ENCODE data around the gene TTLL10. TPM values are rescaled to one million over a fixed set of nuclear protein-coding genes. Genes with fewer than 3 reads are reported as not detected.

TTLL10 gene
- total RNA-seq, 2 experiments from 2014 or later, result not detected

GRCh38 chr1:1211541-1212441 lies 38.1 kb downstream of the TTLL10 start:
- ATAC-seq (no peak), DNase-seq (no peak)
- H3K27me3 Mint-ChIP-seq, result no peaks in the 10 kb centered on the region
- H3K4me1 Mint-ChIP-seq (ENCODE audit: low read depth), result peaks cover 52% of the 10 kb centered on the region
- intact Hi-C loops (cut with micrococcal nuclease), result no loop called here
- ChIA-PET POLR2A (interaction anchor here (0.9 to 8.4 kb wide), 3 partner anchors 9 to 22 kb away, joined by 4 to 64 read pairs (median 5); partner anchors contain the start of genes B3GALT6 and SDF4), CTCF (interaction anchor here (1.7 kb wide), 1 partner anchor 89 kb away, joined by 6 read pairs; no protein-coding TSS in a partner anchor)
- peak overlapping the region; percentile 52 for H3K27ac Mint-ChIP-seq
- H3K9me3 Mint-ChIP-seq, result no peaks in the 10 kb centered on the region
- H3K4me3 Mint-ChIP-seq, result peak overlapping the region; percentile 76
- H3K36me3 Mint-ChIP-seq (ENCODE audit: low read depth), result peaks cover 21% of the 10 kb centered on the region
- no peak for TF ChIP-seq CTCF (IDR thresholded peaks at IDR 0.05)

- POLR2A ChIA-PET, result interaction anchor here (0.8 to 8.4 kb wide), 8 partner anchors 8 to 195 kb away, joined by 3 to 64 read pairs (median 4); partner anchors contain the start of genes B3GALT6 and SDF4
Measured at GRCh38 chr1:1212780-1213344, 39.2 kb downstream of the TTLL10 start.

GRCh38 chr1:1213345-1214265 lies 39.9 kb downstream of the TTLL10 start, which contains the start of gene TNFRSF4:
TSS of gene TNFRSF4 (minus strand) at chr1:1214153. CDS start at chr1:1214127, 26 bp downstream.
- Mint-ChIP-seq H3K27me3 (no peaks in the 10 kb centered on the region), H3K4me3 (peak within 1 kb of the TSS; percentile 76), H3K4me1 (ENCODE audit: low read depth) (peaks cover 53% of the 10 kb centered on the region), H3K36me3 (ENCODE audit: low read depth) (peaks cover 35% of the 10 kb centered on the region), H3K9me3 (no peaks in the 10 kb centered on the region), H3K27ac (peak within 1 kb of the TSS; percentile 79)
- POLR2A ChIA-PET, result interaction anchor here (0.8 to 8.4 kb wide), 8 partner anchors 7 to 194 kb away, joined by 3 to 64 read pairs (median 4); partner anchors contain the start of genes B3GALT6, SDF4 and TNFRSF18
- DNase-seq, result peak; percentile 51
- intact Hi-C loops (cut with micrococcal nuclease), result no loop called here
- CTCF ChIA-PET, result interaction anchor here (1.7 kb wide), 1 partner anchor 91 kb away, joined by 6 read pairs; no protein-coding TSS in a partner anchor
- peak; percentile 19 for ATAC-seq
- no peak for TF ChIP-seq CTCF (IDR thresholded peaks at IDR 0.05)

More at GRCh38 chr1:1212780-1213344, 39.2 kb downstream of the TTLL10 start:
- peak; percentile 74 for DNase-seq
- no peak for TF ChIP-seq CTCF (IDR thresholded peaks at IDR 0.05)
- Mint-ChIP-seq H3K27ac (peak overlapping the region; percentile 52), H3K9me3 (no peaks in the 10 kb centered on the region), H3K36me3 (ENCODE audit: low read depth) (peaks cover 29% of the 10 kb centered on the region), H3K27me3 (no peaks in the 10 kb centered on the region), H3K4me3 (peak overlapping the region; percentile 76), H3K4me1 (ENCODE audit: low read depth) (peaks cover 53% of the 10 kb centered on the region)
- CTCF ChIA-PET, result interaction anchor here (1.7 kb wide), 1 partner anchor 90 kb away, joined by 6 read pairs; no protein-coding TSS in a partner anchor
- peak; percentile 3 for ATAC-seq
- intact Hi-C loops (cut with micrococcal nuclease), result no loop called here

- ATAC-seq, result no peak
- POLR2A ChIA-PET, result interaction anchor here (1.0 to 8.4 kb wide), 5 partner anchors 9 to 20 kb away, joined by 3 to 64 read pairs (median 5); partner anchors contain the start of genes B3GALT6, SDF4 and TNFRSF18
- Mint-ChIP-seq H3K4me3 (peak overlapping the region; percentile 76), H3K4me1 (ENCODE audit: low read depth) (peaks cover 49% of the 10 kb centered on the region), H3K27me3 (no peaks in the 10 kb centered on the region), H3K36me3 (ENCODE audit: low read depth) (peaks cover 30% of the 10 kb centered on the region), H3K27ac (peak overlapping the region; percentile 69), H3K9me3 (no peaks in the 10 kb centered on the region)
- no peak for TF ChIP-seq CTCF (IDR thresholded peaks at IDR 0.05)
- intact Hi-C loops (cut with micrococcal nuclease), result no loop called here
- DNase-seq, result no peak
- CTCF ChIA-PET, result interaction anchor here (1.2 kb wide), 1 partner anchor 16 kb away, joined by 4 read pairs; no protein-coding TSS in a partner anchor
Measured at GRCh38 chr1:1215080-1215676, 41.5 kb downstream of the TTLL10 start.

Data from activated CD8-positive, alpha-beta T cell treated with anti-CD3 and anti-CD28 coated beads for 36 hours (primary cell).